BJ (cell line): ENCODE measurements around the gene FOXP1. TPM values are rescaled to one million over a fixed set of nuclear protein-coding genes. Genes with fewer than 3 reads are reported as not detected.

ENCODE experiments used
- CTCF ChIA-PET: fragments of 350-600 bp; formaldehyde crosslinking; extraction: SDS; loops from one replicate; lab custom pipeline; 2021; ENCODE audit warnings: antibody characterized with exemption, inconsistent platforms; lab: Yijun Ruan, JAX
- POLR2A ChIA-PET: fragments of 300-600 bp; sonication (Branson Sonifier 250); formaldehyde crosslinking; extraction: SDS; loops from one replicate; lab custom pipeline; 2021; ENCODE audit warnings: antibody characterized with exemption; lab: Charles Lee
- DNase-seq: peaks from one replicate; pipeline ENCODE4 v3.0.0-alpha.2; 2011; ENCODE audit warnings: low read depth
- H3K27me3 ChIP-seq: 2 replicates; pipeline ENCODE4 v1.6.0; 2011; ENCODE audit warnings: low read length; ENCODE audit not compliant: control insufficient read depth, insufficient read depth
- H3K36me3 ChIP-seq: 2 replicates; pipeline ENCODE4 v1.5.1; 2011; ENCODE audit warnings: low read length; ENCODE audit not compliant: control insufficient read depth, insufficient read depth
- H3K4me3 ChIP-seq: 2 replicates; pipeline ENCODE4 v1.5.1; 2011; ENCODE audit warnings: low read depth, mild to moderate bottlenecking, control low read depth, low read length
- polyA plus RNA-seq: library from polyadenylated mRNA; depleted of rRNA; stranded (reverse); fragments of >200 nt; gene quantifications from 2 replicates; pipeline ENCODE4 v1.2.3, GENCODE V29; 2011
- TF ChIP-seq, protein P1 (sequence below): IDR thresholded peaks from 2 replicates; pipeline ENCODE4 v1.5.1; 2011; ENCODE audit warnings: low read depth, mild to moderate bottlenecking, control low read depth, inconsistent platforms, low read length, moderate library complexity; ENCODE audit not compliant: insufficient read depth

FOXP1 gene
- polyA plus RNA-seq, 1 experiment, result 37.0 TPM

DNA sequence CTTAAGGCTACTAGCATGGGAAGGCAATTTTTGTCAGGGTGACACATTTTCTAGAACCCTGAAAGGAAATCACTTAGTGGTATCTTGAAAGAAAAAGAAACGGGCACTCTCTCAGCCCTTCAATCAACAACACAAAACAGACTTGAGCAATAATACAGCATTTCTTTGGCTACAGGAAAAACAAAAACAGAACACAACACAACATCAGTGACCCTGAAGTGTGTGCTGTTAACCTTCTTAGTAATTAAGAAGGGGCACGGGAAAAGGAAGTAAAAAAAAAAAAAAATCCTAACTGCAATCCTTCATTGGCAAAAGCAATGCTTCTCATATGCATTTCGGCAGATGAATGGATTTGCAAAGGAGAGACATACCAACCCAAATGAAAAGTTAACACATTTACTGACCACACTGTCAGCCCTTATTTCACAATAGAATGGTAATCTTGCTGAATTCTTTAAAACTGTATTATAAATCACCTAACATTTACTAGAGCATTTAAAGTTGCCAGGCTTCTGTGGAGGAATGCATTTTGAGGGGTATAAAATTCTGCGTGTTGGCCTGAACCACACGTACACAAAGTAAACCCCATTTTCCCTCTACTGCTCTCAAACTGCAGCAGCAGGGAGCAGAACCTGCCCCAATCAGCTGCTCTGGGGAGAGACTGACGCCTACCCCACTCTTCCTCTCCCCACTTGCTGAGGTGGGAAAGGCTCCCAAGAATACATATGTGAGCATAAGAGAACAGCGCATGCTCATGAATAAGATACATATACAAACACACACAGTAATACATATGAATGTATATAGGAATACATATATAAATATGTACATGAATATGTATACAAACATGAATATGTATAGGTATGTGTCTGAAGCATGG lies 198.5 kb downstream of the FOXP1 start:
- CTCF ChIA-PET, result interaction anchor here (2.8 kb wide), 1 partner anchor 12 kb away, joined by 21 read pairs; no protein-coding TSS in a partner anchor
- Histone ChIP-seq H3K27me3 (no peaks in the 10 kb centered on the region), H3K36me3 (no peaks in the 10 kb centered on the region), H3K4me3 (no peak overlapping the region)
- POLR2A ChIA-PET, result no interaction called here
- TF ChIP-seq, protein P1, sequence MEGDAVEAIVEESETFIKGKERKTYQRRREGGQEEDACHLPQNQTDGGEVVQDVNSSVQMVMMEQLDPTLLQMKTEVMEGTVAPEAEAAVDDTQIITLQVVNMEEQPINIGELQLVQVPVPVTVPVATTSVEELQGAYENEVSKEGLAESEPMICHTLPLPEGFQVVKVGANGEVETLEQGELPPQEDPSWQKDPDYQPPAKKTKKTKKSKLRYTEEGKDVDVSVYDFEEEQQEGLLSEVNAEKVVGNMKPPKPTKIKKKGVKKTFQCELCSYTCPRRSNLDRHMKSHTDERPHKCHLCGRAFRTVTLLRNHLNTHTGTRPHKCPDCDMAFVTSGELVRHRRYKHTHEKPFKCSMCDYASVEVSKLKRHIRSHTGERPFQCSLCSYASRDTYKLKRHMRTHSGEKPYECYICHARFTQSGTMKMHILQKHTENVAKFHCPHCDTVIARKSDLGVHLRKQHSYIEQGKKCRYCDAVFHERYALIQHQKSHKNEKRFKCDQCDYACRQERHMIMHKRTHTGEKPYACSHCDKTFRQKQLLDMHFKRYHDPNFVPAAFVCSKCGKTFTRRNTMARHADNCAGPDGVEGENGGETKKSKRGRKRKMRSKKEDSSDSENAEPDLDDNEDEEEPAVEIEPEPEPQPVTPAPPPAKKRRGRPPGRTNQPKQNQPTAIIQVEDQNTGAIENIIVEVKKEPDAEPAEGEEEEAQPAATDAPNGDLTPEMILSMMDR, result no peak
- DNase-seq, result no peak

DNA sequence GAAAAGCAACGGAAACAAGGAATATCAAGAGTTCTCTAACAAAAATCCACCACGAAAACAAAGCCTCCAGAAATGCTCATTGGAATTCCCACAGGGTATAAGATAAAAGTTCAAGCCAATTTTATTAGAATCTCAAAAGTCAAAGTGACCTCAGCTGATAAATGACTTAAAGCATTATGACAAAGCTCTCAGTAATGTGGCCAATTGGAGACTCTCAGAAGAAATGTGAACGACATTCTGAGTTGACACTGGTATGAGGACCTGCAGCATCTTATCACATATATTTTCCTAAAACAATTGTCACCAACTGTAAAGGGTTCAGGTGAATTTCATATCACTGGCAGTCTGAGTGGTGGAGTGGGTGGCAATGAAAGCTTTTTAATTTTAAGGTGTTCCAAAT lies 199.1 kb downstream of the FOXP1 start:
- Histone ChIP-seq H3K27me3 (no peaks in the 10 kb centered on the region), H3K36me3 (no peaks in the 10 kb centered on the region), H3K4me3 (no peak overlapping the region)
- ChIA-PET CTCF (interaction anchor here (2.8 kb wide), 1 partner anchor 12 kb away, joined by 21 read pairs; no protein-coding TSS in a partner anchor), POLR2A (no interaction called here)
- no peak for DNase-seq
- TF ChIP-seq, protein P1, result no peak

DNA sequence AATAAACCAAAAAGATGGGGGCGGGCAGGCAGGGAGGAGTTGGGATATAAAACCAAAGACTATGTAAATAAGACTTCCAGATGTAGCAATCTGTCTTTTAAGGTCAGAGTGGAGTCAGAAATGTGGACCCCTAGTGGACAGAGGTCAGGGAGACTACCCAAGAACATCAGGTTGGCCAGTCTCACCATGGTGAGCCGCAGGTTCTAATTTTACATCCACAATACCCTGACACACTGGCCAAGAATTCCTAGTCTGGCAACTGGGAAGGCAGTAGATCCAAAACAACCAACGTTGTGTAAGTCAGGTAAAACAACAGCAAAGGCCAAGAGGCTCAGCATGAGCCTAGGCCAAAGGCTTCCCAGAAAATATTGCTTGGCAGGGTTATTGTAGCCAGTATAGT lies 203.4 kb downstream of the FOXP1 start:
- TF ChIP-seq, protein P1, result no peak
- no peaks in the 10 kb centered on the region for H3K36me3 ChIP-seq
- ChIA-PET POLR2A (no interaction called here), CTCF (no interaction called here)
- no peak overlapping the region for H3K4me3 ChIP-seq
- no peak for DNase-seq
- H3K27me3 ChIP-seq, result no peaks in the 10 kb centered on the region

DNA sequence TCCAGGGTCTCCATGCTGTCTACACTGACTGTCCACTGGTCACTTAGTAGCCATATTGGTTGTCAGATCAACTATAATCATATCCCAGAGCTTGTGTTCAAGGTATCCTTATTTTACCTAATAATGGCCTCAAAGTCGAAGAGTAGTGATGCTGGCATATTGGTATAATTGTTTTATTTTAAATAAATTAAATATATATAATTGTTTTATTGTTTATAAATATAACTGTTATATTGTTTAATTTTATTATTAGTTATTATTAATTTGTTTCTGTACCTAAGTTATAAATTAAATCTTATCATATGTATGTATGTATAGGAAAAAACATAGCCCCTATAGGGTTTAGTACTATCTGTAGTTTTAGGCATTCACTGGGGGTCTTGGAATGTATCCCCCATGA lies 205.0 kb downstream of the FOXP1 start:
- ChIA-PET POLR2A (no interaction called here), CTCF (no interaction called here)
- H3K36me3 ChIP-seq, result no peaks in the 10 kb centered on the region
- no peak for DNase-seq
- TF ChIP-seq, protein P1, result no peak
- H3K27me3 ChIP-seq, result no peaks in the 10 kb centered on the region
- H3K4me3 ChIP-seq, result no peak overlapping the region

DNA sequence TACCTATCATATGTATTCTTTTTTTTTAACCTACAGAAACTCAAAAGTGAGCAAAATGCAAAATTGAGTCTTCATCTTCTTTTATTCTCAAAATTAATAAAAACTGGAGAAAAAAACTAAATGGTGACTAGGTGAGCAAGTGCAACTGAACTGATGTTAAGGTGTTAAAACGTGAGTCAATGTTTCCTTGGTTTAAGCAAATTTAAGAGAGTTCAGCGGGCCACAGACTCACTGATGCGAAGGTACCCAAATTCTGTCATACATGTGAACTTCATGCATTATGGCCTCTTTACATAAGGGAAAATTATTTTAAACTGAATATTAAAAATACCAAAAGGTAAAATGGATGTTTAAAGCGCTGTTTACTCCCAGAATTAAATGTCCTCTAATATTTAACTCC lies 206.6 kb downstream of the FOXP1 start:
- TF ChIP-seq, protein P1, result no peak
- no peak for DNase-seq
- Histone ChIP-seq H3K36me3 (no peaks in the 10 kb centered on the region; the same call in 1 of the 2 replicates), H3K4me3 (no peak overlapping the region), H3K27me3 (no peaks in the 10 kb centered on the region)
- POLR2A ChIA-PET, result no interaction called here
- CTCF ChIA-PET, result no interaction called here
